EH (cell line): ENCODE data around the gene ATP5PD.
A peak's percentile ranks its signal among the peaks of the same experiment; 100 is the strongest.

Experiments used
- DNase-seq: peaks from one replicate; pipeline ENCODE4 v3.0.0-alpha.2; 2015; ENCODE audit warnings: low read depth

Gene ATP5PD

DNA sequence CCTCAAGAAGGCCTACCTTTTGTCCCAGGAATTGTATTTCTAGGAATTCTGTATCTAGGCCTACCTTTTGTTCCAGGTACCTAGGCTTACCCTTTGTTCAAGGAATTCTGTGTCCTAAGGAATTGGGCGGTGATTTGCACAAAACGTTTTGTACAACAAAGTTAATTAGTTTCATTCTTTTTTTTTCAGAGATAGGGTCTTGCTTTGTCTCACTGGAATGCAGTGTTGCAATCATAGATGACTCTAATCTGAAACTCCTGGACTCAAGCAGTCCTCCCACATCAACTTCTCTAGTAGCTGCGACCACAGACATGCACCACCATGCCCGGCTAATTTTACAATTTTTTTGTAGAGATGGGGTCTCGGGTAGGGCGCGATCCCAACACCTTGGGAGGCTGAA is 52.3 kb downstream of the ATP5PD start:
- peak; percentile 65 for DNase-seq

DNA sequence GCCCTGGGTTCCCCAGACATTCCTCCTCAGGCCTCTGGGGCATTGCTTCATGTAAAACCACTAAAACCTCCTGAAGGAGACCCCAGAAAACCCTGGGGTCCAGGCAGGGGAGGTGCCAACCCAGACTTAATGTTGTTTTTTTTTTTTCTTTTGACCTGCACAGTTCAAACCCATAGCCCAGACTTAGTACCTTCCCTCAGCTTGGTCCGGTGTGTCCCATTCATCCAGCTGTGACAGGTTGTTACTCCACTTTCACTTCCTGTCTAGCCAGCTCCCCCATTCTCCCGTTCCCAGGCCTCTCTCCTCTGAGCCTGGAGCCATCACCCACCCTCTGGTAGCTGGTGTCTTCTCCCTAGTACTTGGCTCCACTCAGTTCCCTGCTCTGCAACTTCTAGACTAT is 54.5 kb downstream of the ATP5PD start:
- DNase-seq = no peak

DNA sequence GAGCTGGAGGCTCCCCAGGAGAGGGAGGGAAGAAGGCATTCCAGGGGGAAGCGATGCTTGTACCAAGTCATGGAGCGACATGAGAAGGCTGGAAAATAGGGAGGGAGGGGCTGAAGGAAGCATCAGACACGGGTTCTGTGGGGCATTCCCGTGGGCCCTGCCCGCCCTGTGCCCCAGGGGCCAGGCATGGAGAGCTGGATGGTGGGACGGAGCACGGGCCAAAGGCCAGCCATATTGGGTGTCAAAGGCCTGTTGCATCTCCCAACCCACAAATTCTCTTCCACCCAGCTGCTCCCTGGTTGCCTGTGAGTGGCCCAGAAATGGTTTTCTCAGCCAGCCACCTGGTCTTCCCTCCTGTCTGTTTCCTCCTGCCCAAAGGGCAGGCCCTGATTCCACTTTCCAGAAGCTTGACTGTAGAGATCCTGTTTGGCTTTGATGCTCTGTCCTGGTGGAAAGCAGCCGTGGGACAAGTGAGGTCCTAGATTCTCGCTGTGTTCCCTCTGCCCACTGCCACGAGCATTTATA is 56.1 kb downstream of the ATP5PD start:
- no peak for DNase-seq
